Tibial nerve (tissue), 4 donors: ENCODE data around the gene PCBD2.

Source experiments
- CTCF ChIP-seq, 5 experiments: fragments of 200-600 bp in 3 of 5; fragments of 450-650 bp in 2 of 5; sonication (generic) in 3 of 5; IDR thresholded peaks; one replicate each; pipeline ENCODE4 v1.5.1; 2016 to 2019; ENCODE audit warnings: antibody characterized with exemption in 5 of 5, mild to moderate bottlenecking in 3 of 5, moderate library complexity in 2 of 5
- EP300 ChIP-seq, 2 donors: sonication (generic); formaldehyde crosslinking; IDR thresholded peaks; one replicate each; pipeline ENCODE4 v1.6.1; 2017; ENCODE audit warnings: antibody characterized with exemption in 2 of 2, mild to moderate bottlenecking in 1 of 2
- POLR2A ChIP-seq, 2 donors: fragments of 450-650 bp; IDR thresholded peaks; one replicate each; pipeline ENCODE4 v1.6.1; 2017; ENCODE audit warnings: antibody characterized with exemption in 2 of 2, mild to moderate bottlenecking in 2 of 2, moderate library complexity in 2 of 2

GRCh38 chr5:135008981-135009735 is 104.2 kb downstream of the PCBD2 start:
- TF ChIP-seq CTCF (IDR thresholded peaks at IDR 0.05), result no peak
- no peak for TF ChIP-seq POLR2A (IDR thresholded peaks at IDR 0.05)
- no peak for TF ChIP-seq EP300 (IDR thresholded peaks at IDR 0.05)
